PC-3 (cell line): ENCODE data around the gene CNTNAP2.

ENCODE experiments used
- EZH2 ChIP-seq: fragments of 300-600 bp; sonication (generic); IDR thresholded peaks from one replicate; pipeline ENCODE4 v1.6.1; 2017; ENCODE audit warnings: antibody characterized with exemption, mild to moderate bottlenecking, low read length; ENCODE audit not compliant: unreplicated experiment
- EZH2phosphoT487 ChIP-seq: fragments of 300-600 bp; sonication (generic); IDR thresholded peaks from 2 replicates; pipeline ENCODE4 v1.6.1; 2018; ENCODE audit warnings: mild to moderate bottlenecking, antibody characterized with exemption, low read length, borderline replicate concordance
- TF ChIP-seq, protein P1 (sequence below): fragments of 300-600 bp; sonication (generic); conservative IDR thresholded peaks from 2 replicates; pipeline ENCODE4 v1.5.1; 2017; ENCODE audit warnings: antibody characterized with exemption, low read depth, mild to moderate bottlenecking, low read length

DNA sequence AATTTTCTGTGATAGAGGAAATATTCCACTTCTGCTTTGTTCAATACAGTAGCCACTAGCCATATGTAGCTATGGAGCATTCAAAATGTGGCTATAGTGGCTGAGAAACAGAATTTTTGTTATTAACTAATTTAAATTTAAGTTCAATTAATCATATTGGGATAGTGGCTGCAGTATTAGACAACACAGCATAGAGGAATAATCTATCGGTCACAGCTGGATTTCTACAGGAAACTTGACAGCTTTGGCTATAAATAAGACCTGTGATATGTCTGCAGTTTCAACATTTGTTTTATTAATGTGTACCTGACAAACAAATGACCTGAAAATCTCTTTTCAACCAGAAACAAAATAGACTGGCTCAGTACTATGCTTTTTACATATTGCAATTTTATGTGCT lies 953.2 kb downstream of the CNTNAP2 start:
- TF ChIP-seq, protein P1, sequence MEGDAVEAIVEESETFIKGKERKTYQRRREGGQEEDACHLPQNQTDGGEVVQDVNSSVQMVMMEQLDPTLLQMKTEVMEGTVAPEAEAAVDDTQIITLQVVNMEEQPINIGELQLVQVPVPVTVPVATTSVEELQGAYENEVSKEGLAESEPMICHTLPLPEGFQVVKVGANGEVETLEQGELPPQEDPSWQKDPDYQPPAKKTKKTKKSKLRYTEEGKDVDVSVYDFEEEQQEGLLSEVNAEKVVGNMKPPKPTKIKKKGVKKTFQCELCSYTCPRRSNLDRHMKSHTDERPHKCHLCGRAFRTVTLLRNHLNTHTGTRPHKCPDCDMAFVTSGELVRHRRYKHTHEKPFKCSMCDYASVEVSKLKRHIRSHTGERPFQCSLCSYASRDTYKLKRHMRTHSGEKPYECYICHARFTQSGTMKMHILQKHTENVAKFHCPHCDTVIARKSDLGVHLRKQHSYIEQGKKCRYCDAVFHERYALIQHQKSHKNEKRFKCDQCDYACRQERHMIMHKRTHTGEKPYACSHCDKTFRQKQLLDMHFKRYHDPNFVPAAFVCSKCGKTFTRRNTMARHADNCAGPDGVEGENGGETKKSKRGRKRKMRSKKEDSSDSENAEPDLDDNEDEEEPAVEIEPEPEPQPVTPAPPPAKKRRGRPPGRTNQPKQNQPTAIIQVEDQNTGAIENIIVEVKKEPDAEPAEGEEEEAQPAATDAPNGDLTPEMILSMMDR: no peak
- no peak for TF ChIP-seq EZH2phosphoT487
- no peak for TF ChIP-seq EZH2
